ENCODE data around the gene ZDHHC14. TPM values are rescaled to one million over a fixed set of nuclear protein-coding genes. Genes with fewer than 3 reads are reported as not detected.

ZDHHC14 gene
- polyA plus RNA-seq, 2 of the 4 experiments (the other 2 are of a cell fraction) = 2.2 to 2.8 TPM

DNA sequence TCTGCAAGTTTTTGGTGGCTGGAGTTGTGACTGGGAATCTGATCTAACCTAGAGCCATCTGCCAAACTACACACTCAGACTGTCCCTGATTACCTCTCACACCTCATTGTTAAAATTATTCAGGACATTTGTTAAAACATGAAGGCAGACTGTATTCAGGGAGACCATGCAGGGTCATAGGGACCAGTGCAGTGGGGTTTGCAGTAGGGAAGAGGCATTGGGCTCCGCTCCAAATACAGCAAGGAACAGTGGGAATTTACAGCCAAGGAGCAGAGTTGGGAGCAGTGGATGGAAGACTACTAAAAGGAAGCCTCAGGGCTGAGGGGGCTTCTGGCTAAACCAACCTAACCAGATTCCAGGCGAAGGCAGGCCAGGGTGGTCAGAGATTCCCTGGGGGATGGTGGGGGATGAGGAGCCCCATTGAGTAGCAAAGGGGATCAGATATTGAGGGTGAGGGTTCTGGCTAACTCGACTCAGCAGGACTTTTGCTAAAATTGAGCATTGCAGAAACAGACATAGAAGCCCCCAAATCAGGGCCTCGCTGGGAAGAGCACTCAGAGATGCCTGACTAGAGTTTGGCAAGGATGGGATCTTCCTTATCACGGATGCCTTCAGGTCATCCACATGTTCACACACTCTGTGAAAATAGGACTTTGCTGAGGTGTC lies 172.0 kb downstream of the ZDHHC14 start:
- POLR2A ChIA-PET = no interaction called here

DNA sequence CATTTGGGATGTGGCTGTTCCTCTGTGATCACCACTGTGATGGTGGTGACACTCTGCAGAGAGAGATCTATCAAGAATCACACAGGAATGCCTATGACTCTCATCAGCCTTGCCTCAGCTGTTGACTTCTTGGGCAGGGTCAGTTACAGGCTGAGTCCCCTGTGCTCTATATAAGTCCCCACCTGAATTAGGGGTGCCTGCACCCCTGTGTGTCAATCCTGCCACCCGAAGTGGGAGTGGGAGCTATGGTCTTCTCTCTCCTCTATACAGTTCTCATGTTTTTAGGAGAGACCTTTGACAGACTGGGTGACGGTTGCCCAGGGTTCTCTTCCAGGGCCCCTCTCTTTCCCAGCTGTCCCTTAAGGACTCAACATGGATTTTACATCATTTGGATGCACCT lies 173.8 kb downstream of the ZDHHC14 start:
- Histone ChIP-seq H3K27ac (no peak overlapping the region), H3K4me1 (no peaks in the 10 kb centered on the region), H3K9me3 (no peaks in the 10 kb centered on the region), H3K4me3 (no peak overlapping the region), H3K4me2 (no peak overlapping the region)
- no peak for DNase-seq (ENCODE audit: low read depth in 1 of 2, low spot score in 1 of 2)
- WGBS (ENCODE audit: missing lambda C conversion rate) = 74% methylated on average over 2 of the region's 2 CpGs
- no peak for ATAC-seq
- CTCF ChIA-PET = interaction anchor here (0.8 kb wide), 1 partner anchor 113 kb away, joined by 3 read pairs; no protein-coding TSS in a partner anchor
- TF ChIP-seq, protein P1, sequence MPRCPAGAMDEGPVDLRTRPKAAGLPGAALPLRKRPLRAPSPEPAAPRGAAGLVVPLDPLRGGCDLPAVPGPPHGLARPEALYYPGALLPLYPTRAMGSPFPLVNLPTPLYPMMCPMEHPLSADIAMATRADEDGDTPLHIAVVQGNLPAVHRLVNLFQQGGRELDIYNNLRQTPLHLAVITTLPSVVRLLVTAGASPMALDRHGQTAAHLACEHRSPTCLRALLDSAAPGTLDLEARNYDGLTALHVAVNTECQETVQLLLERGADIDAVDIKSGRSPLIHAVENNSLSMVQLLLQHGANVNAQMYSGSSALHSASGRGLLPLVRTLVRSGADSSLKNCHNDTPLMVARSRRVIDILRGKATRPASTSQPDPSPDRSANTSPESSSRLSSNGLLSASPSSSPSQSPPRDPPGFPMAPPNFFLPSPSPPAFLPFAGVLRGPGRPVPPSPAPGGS (IDR thresholded peaks at IDR 0.05) = no peak
- no peak for TF ChIP-seq ZFP36 (IDR thresholded peaks at IDR 0.05; ENCODE audit: borderline replicate concordance, partially characterized antibody)
- TF ChIP-seq ZSCAN20 (CRISPR knock-in tag; IDR thresholded peaks at IDR 0.05) = no peak
- TF ChIP-seq, protein P2, sequence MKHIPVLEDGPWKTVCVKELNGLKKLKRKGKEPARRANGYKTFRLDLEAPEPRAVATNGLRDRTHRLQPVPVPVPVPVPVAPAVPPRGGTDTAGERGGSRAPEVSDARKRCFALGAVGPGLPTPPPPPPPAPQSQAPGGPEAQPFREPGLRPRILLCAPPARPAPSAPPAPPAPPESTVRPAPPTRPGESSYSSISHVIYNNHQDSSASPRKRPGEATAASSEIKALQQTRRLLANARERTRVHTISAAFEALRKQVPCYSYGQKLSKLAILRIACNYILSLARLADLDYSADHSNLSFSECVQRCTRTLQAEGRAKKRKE (CRISPR knock-in tag; IDR thresholded peaks at IDR 0.05; ENCODE audit: low read depth) = no peak
- no peak for TF ChIP-seq EHF (CRISPR knock-in tag; IDR thresholded peaks at IDR 0.05)
- TF ChIP-seq, protein P3, sequence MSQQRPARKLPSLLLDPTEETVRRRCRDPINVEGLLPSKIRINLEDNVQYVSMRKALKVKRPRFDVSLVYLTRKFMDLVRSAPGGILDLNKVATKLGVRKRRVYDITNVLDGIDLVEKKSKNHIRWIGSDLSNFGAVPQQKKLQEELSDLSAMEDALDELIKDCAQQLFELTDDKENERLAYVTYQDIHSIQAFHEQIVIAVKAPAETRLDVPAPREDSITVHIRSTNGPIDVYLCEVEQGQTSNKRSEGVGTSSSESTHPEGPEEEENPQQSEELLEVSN (IDR thresholded peaks at IDR 0.05; ENCODE audit: borderline replicate concordance, low read depth) = no peak
- TF ChIP-seq CHD4 (IDR thresholded peaks at IDR 0.05; ENCODE audit: borderline replicate concordance) = no peak
- TF ChIP-seq, protein P4, sequence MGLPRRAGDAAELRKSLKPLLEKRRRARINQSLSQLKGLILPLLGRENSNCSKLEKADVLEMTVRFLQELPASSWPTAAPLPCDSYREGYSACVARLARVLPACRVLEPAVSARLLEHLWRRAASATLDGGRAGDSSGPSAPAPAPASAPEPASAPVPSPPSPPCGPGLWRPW (IDR thresholded peaks at IDR 0.05) = no peak
- TF ChIP-seq, protein P5, sequence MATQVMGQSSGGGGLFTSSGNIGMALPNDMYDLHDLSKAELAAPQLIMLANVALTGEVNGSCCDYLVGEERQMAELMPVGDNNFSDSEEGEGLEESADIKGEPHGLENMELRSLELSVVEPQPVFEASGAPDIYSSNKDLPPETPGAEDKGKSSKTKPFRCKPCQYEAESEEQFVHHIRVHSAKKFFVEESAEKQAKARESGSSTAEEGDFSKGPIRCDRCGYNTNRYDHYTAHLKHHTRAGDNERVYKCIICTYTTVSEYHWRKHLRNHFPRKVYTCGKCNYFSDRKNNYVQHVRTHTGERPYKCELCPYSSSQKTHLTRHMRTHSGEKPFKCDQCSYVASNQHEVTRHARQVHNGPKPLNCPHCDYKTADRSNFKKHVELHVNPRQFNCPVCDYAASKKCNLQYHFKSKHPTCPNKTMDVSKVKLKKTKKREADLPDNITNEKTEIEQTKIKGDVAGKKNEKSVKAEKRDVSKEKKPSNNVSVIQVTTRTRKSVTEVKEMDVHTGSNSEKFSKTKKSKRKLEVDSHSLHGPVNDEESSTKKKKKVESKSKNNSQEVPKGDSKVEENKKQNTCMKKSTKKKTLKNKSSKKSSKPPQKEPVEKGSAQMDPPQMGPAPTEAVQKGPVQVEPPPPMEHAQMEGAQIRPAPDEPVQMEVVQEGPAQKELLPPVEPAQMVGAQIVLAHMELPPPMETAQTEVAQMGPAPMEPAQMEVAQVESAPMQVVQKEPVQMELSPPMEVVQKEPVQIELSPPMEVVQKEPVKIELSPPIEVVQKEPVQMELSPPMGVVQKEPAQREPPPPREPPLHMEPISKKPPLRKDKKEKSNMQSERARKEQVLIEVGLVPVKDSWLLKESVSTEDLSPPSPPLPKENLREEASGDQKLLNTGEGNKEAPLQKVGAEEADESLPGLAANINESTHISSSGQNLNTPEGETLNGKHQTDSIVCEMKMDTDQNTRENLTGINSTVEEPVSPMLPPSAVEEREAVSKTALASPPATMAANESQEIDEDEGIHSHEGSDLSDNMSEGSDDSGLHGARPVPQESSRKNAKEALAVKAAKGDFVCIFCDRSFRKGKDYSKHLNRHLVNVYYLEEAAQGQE (IDR thresholded peaks at IDR 0.05) = no peak
- TF ChIP-seq RFX5 (IDR thresholded peaks at IDR 0.05) = no peak
- no peak for TF ChIP-seq PHF8 (IDR thresholded peaks at IDR 0.05; ENCODE audit: borderline replicate concordance, low read depth)
- no peak for TF ChIP-seq RARB (CRISPR knock-in tag; IDR thresholded peaks at IDR 0.05)
- TF ChIP-seq CBX8 (IDR thresholded peaks at IDR 0.05) = no peak
- TF ChIP-seq NFE2L2 (conservative IDR thresholded peaks at IDR 0.05; ENCODE audit: low read length) = no peak
- TF ChIP-seq, protein P6, sequence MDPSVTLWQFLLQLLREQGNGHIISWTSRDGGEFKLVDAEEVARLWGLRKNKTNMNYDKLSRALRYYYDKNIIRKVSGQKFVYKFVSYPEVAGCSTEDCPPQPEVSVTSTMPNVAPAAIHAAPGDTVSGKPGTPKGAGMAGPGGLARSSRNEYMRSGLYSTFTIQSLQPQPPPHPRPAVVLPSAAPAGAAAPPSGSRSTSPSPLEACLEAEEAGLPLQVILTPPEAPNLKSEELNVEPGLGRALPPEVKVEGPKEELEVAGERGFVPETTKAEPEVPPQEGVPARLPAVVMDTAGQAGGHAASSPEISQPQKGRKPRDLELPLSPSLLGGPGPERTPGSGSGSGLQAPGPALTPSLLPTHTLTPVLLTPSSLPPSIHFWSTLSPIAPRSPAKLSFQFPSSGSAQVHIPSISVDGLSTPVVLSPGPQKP (IDR thresholded peaks at IDR 0.05; ENCODE audit: low read depth, low read length) = no peak
- TF ChIP-seq JUNB (IDR thresholded peaks at IDR 0.05) = no peak
- POLR2A ChIA-PET = no interaction called here
- FAIRE-seq = no peak

More for the DNA sequence above, 172.0 kb downstream of the ZDHHC14 start:
- no peak for FAIRE-seq
- H3K4me2 ChIP-seq = no peak overlapping the region
- no peak for ATAC-seq
- TF ChIP-seq ZSCAN20 (CRISPR knock-in tag; IDR thresholded peaks at IDR 0.05) = no peak
- no peak for TF ChIP-seq ZC3H11A (IDR thresholded peaks at IDR 0.05)
- TF ChIP-seq, protein P7, sequence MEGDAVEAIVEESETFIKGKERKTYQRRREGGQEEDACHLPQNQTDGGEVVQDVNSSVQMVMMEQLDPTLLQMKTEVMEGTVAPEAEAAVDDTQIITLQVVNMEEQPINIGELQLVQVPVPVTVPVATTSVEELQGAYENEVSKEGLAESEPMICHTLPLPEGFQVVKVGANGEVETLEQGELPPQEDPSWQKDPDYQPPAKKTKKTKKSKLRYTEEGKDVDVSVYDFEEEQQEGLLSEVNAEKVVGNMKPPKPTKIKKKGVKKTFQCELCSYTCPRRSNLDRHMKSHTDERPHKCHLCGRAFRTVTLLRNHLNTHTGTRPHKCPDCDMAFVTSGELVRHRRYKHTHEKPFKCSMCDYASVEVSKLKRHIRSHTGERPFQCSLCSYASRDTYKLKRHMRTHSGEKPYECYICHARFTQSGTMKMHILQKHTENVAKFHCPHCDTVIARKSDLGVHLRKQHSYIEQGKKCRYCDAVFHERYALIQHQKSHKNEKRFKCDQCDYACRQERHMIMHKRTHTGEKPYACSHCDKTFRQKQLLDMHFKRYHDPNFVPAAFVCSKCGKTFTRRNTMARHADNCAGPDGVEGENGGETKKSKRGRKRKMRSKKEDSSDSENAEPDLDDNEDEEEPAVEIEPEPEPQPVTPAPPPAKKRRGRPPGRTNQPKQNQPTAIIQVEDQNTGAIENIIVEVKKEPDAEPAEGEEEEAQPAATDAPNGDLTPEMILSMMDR (IDR thresholded peaks at IDR 0.05) = no peak
- TF ChIP-seq JUN (IDR thresholded peaks at IDR 0.05) = no peak
- TF ChIP-seq SMC3 (IDR thresholded peaks at IDR 0.05) = no peak
- TF ChIP-seq ZNF302 (CRISPR knock-in tag; IDR thresholded peaks at IDR 0.05) = no peak
- TF ChIP-seq, protein P8, sequence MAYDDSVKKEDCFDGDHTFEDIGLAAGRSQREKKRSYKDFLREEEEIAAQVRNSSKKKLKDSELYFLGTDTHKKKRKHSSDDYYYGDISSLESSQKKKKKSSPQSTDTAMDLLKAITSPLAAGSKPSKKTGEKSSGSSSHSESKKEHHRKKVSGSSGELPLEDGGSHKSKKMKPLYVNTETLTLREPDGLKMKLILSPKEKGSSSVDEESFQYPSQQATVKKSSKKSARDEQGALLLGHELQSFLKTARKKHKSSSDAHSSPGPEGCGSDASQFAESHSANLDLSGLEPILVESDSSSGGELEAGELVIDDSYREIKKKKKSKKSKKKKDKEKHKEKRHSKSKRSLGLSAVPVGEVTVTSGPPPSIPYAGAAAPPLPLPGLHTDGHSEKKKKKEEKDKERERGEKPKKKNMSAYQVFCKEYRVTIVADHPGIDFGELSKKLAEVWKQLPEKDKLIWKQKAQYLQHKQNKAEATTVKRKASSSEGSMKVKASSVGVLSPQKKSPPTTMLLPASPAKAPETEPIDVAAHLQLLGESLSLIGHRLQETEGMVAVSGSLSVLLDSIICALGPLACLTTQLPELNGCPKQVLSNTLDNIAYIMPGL (CRISPR knock-in tag; IDR thresholded peaks at IDR 0.05; ENCODE audit: borderline replicate concordance) = no peak
- TF ChIP-seq POLR2A (IDR thresholded peaks at IDR 0.05; ENCODE audit: low read length) = no peak
- H3K9me3 ChIP-seq = no peaks in the 10 kb centered on the region
- CTCF ChIA-PET = no interaction called here
- WGBS (ENCODE audit: missing lambda C conversion rate) = 61% methylated on average over 5 of the region's 5 CpGs
- H3K4me1 ChIP-seq = no peaks in the 10 kb centered on the region
- no peak for DNase-seq (ENCODE audit: low read depth in 1 of 2, low spot score in 1 of 2)
- no peak overlapping the region for H3K4me3 ChIP-seq
- H3K27ac ChIP-seq = no peak overlapping the region

Measured in A549 (cell line).